Spleen (tissue), 11 donors: ENCODE measurements around the gene RPS6KA2. TPM values are rescaled to one million over a fixed set of nuclear protein-coding genes. Genes with fewer than 3 reads are reported as not detected.

ENCODE experiments used
- DNase-seq: peaks from one replicate; pipeline ENCODE4 v3.0.0-alpha.2; 2020
- H3K27ac ChIP-seq, 8 donors: fragments of 200-600 bp; sonication (generic) in 7 of 8; 1 replicate in 4 of 8; 2 replicates in 4 of 8; pipeline versions ENCODE4 v1.5.0 to v1.8.0; 2016 to 2021; ENCODE audit warnings: inconsistent platforms in 4 of 8, mild to moderate bottlenecking in 4 of 8, moderate library complexity in 1 of 8
- H3K27me3 ChIP-seq, 7 donors: fragments of 200-600 bp; sonication (generic) in 6 of 7; replicated peaks in 1 of 7; 1 replicate in 4 of 7; 2 replicates in 3 of 7; pipeline versions ENCODE4 v1.5.0 to v1.8.0; 2016 to 2021; ENCODE audit warnings: inconsistent platforms in 3 of 7, mild to moderate bottlenecking in 1 of 7
- H3K36me3 ChIP-seq, 6 donors: fragments of 200-600 bp; sonication (generic) in 5 of 6; 1 replicate in 4 of 6; 2 replicates in 2 of 6; pipeline versions ENCODE4 v1.5.0 to v1.8.0; 2016 to 2021; ENCODE audit warnings: inconsistent platforms in 2 of 6
- H3K4me1 ChIP-seq, 6 donors: fragments of 200-600 bp; sonication (generic) in 5 of 6; 1 replicate in 3 of 6; 2 replicates in 3 of 6; pipeline versions ENCODE4 v1.5.0 to v1.8.0; 2016 to 2021; ENCODE audit warnings: inconsistent platforms in 3 of 6
- H3K4me3 ChIP-seq, 8 donors: fragments of 200-600 bp; sonication (generic) in 7 of 8; 1 replicate in 4 of 8; 2 replicates in 4 of 8; pipeline versions ENCODE4 v1.5.0 to v1.8.0; 2016 to 2021; ENCODE audit warnings: inconsistent platforms in 4 of 8, mild to moderate bottlenecking in 4 of 8, moderate library complexity in 2 of 8
- H3K9me3 ChIP-seq, 8 donors: fragments of 200-600 bp; sonication (generic) in 7 of 8; 1 replicate in 4 of 8; 2 replicates in 4 of 8; pipeline versions ENCODE4 v1.5.0 to v1.8.0; 2016 to 2021; ENCODE audit warnings: inconsistent platforms in 4 of 8
- POLR2A ChIP-seq, 3 donors: fragments of 450-650 bp; IDR thresholded peaks; one replicate each; pipeline ENCODE4 v1.5.1; 2017; ENCODE audit warnings: antibody characterized with exemption in 3 of 3, mild to moderate bottlenecking in 1 of 3
- POLR2AphosphoS5 ChIP-seq, 3 donors: sonication (generic); formaldehyde crosslinking; IDR thresholded peaks; one replicate each; pipeline ENCODE4 v1.5.1; 2017; ENCODE audit warnings: antibody characterized with exemption in 3 of 3
- WGBS, 5 donors: extraction: QIAGEN DNeasy Blood & Tissue Kit in 3 of 5; methylation state at CpG; one replicate each; pipeline versions ENCODE4 v1.1.5 to v1.1.7; 2013 to 2018; 5-methylcytosine and 5-hydroxymethylcytosine counted together
- intact Hi-C: fragments of 100-400 bp; cut with DNase I; formaldehyde crosslinking; loops from one replicate; pipeline ENCODE4 v1.15.0; 2023; ENCODE audit warnings: low total_unique reads
- polyA plus RNA-seq, 3 donors: library from polyadenylated mRNA; stranded (reverse); fragments of 200-250 nt; gene quantifications; one replicate each; pipeline ENCODE4 v1.2.1, GENCODE V29; 2013
- total RNA-seq, 7 donors: library from RNA; depleted of rRNA in 3 of 7; stranded (reverse); fragments of >200 nt in 3 of 7; fragmentation: NEBNext Ultra II Directional in 4 of 7; extraction: Animal tissue kit (Norgen Biotek cat#: 25700) in 4 of 7; gene quantifications; one replicate each; pipeline versions ENCODE4 v1.1.0 to v1.2.1, GENCODE V29; 2016 to 2021
- TF ChIP-seq, protein P1 (sequence below), 11 experiments: fragments of 200-600 bp in 7 of 11; fragments of 450-650 bp in 4 of 11; sonication (generic) in 4 of 11; IDR thresholded peaks in 8 of 11; conservative IDR thresholded peaks in 3 of 11; 1 replicate in 7 of 11; 2 replicates in 4 of 11; pipeline versions ENCODE4 v1.4.0 to v1.8.0; 2016 to 2021; ENCODE audit warnings: antibody characterized with exemption in 11 of 11, inconsistent platforms in 4 of 11, mild to moderate bottlenecking in 1 of 11
- donor health status: healthy with polysubstance abuse.
- donor health status: DM: no; HTN: no; CAD: no; lungs with moderate emphysema.
- donor health status: DM: no; HTN: no; CAD: no.
- donor health status: Bipolar disorder and iron deficiency.
- donor health status: healthy.
- donor health status: DM: no; HTN: no; CAD: no.
- donor health status: DM: yes; HTN: yes; CAD: no.

RPS6KA2 gene
- total and polyA plus RNA-seq, 10 donors: 7.6 to 123 (median 58.1) TPM

- intact Hi-C loops: no loop called here
- H3K4me1 ChIP-seq: peaks cover 0 to 26% (median 9%) of the 10 kb centered on the region in 6 donors
- 63 to 76% (median 70%) methylated on average over 2 of the region's 2 CpGs for WGBS, 5 donors
Measured at GRCh38 chr6:166600931-166601330, 26.1 kb downstream of the RPS6KA2 start.

DNA sequence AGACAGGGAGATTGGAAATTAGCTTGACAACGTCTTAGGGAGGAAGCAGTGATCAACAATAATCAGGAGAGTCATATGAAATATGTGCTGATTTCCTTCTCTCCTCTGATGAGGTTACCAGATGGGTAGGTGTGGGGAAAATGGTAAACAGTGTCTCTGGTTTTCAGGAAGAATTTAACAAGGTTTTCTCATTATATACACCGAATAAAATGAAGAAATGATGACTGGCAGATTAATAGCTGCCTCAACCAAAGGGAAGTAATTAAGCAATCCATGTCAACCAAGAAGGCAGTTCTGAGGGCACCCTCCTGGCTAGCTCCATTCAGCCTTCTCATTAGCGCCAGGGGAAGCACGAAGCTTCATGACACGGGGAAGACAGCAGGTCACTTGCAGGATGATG lies 27.8 kb downstream of the RPS6KA2 start:
- Histone ChIP-seq H3K9me3 (no peaks in the 10 kb centered on the region), H3K4me3 (no peak overlapping the region), H3K36me3 (peaks cover 0 to 7% (median 0%) of the 10 kb centered on the region in 6 donors), H3K4me1 (peaks cover 0 to 26% (median 9%) of the 10 kb centered on the region in 6 donors), H3K27me3 (no peaks in the 10 kb centered on the region), H3K27ac (peak overlapping the region; percentile 4 to 85 (median 76))
- intact Hi-C loops: no loop called here
- TF ChIP-seq POLR2A (IDR thresholded peaks at IDR 0.05) (no peak), POLR2AphosphoS5 (IDR thresholded peaks at IDR 0.05) (no peak)
- TF ChIP-seq, protein P1, sequence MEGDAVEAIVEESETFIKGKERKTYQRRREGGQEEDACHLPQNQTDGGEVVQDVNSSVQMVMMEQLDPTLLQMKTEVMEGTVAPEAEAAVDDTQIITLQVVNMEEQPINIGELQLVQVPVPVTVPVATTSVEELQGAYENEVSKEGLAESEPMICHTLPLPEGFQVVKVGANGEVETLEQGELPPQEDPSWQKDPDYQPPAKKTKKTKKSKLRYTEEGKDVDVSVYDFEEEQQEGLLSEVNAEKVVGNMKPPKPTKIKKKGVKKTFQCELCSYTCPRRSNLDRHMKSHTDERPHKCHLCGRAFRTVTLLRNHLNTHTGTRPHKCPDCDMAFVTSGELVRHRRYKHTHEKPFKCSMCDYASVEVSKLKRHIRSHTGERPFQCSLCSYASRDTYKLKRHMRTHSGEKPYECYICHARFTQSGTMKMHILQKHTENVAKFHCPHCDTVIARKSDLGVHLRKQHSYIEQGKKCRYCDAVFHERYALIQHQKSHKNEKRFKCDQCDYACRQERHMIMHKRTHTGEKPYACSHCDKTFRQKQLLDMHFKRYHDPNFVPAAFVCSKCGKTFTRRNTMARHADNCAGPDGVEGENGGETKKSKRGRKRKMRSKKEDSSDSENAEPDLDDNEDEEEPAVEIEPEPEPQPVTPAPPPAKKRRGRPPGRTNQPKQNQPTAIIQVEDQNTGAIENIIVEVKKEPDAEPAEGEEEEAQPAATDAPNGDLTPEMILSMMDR (IDR thresholded peaks at IDR 0.05 in 8 of 11, conservative IDR thresholded peaks at IDR 0.05 in 3 of 11): no peak
- no peak for DNase-seq
- WGBS, 5 donors: 33 to 53% (median 37%) methylated on average over 5 of the region's 5 CpGs

More at GRCh38 chr6:166600931-166601330, 26.1 kb downstream of the RPS6KA2 start:
- DNase-seq: no peak
- H3K9me3 ChIP-seq: no peaks in the 10 kb centered on the region
- TF ChIP-seq, protein P1 (IDR thresholded peaks at IDR 0.05 in 8 of 11, conservative IDR thresholded peaks at IDR 0.05 in 3 of 11): no peak
- TF ChIP-seq POLR2A (IDR thresholded peaks at IDR 0.05) (no peak), POLR2AphosphoS5 (IDR thresholded peaks at IDR 0.05) (no peak)
- H3K27me3 ChIP-seq: no peaks in the 10 kb centered on the region
- no peak overlapping the region for H3K27ac ChIP-seq
- peaks cover 0 to 7% (median 0%) of the 10 kb centered on the region in 6 donors for H3K36me3 ChIP-seq
- H3K4me3 ChIP-seq: no peak overlapping the region

DNA sequence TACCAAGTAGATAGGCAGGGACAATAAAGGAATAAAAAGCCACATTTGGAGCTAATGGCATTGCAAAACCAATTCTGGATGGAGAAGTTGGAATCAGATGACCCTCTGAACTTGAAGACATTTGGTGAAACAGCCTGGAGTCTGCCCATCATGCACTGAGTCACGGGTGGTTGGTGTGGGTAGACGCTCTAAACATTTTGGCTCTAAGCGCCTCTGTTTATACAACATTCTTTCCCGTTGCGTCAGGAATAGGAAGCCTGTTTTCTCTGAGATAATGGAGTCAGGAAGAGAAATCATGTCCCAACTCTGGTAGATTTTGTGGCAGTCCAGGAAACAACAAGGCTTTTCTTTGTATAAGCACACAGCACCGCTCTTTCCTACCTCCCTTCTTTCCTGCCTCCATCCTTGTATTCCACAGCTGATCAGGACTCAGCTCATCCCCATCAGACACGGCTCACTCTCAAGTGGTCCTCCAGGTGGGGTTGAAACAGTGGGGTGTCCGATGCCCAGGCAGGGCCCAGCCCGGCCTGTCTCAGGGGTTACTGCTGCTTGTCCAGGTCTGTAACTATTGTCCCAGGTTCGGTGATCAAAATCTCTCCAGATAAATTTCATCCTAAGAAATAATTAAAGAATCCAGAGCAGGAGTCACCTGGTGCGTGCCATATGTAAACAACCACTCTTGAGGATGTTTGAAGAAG lies 28.5 kb downstream of the RPS6KA2 start:
- WGBS, 5 donors: 51 to 71% (median 51%) methylated on average over 11 of the region's 11 CpGs
- Histone ChIP-seq H3K9me3 (no peaks in the 10 kb centered on the region), H3K4me3 (no peak overlapping the region), H3K27me3 (no peaks in the 10 kb centered on the region), H3K27ac (peak overlapping the region; percentile 4 to 85 (median 76)), H3K4me1 (peaks cover 0 to 26% (median 9%) of the 10 kb centered on the region in 6 donors), H3K36me3 (peaks cover 0 to 4% (median 0%) of the 10 kb centered on the region in 6 donors)
- no peak for DNase-seq
- TF ChIP-seq POLR2A (IDR thresholded peaks at IDR 0.05): no peak
- TF ChIP-seq POLR2AphosphoS5 (IDR thresholded peaks at IDR 0.05): peak in 2 of 3 donors; percentile 42 to 75
- intact Hi-C loops: no loop called here

- 59 to 71% (median 64%) methylated on average over 10 of the region's 10 CpGs for WGBS, 5 donors
- Histone ChIP-seq H3K4me3 (no peak overlapping the region), H3K27ac (peak overlapping the region in 7 of 8 donors; percentile 30 to 85 (median 75)), H3K27me3 (no peaks in the 10 kb centered on the region), H3K9me3 (no peaks in the 10 kb centered on the region), H3K4me1 (peaks cover 0 to 26% (median 9%) of the 10 kb centered on the region in 6 donors), H3K36me3 (no peaks in the 10 kb centered on the region)
- DNase-seq: peak; percentile 64
- TF ChIP-seq POLR2A (IDR thresholded peaks at IDR 0.05) (no peak), POLR2AphosphoS5 (IDR thresholded peaks at IDR 0.05) (no peak)
- TF ChIP-seq, protein P1 (IDR thresholded peaks at IDR 0.05 in 8 of 11, conservative IDR thresholded peaks at IDR 0.05 in 3 of 11): no peak
- intact Hi-C loops: no loop called here
Measured at GRCh38 chr6:166597711-166598440, 29.2 kb downstream of the RPS6KA2 start.
